OCI-M2 (cell line): ENCODE data around the gene KL.

Experiments used
- DNase-seq: peaks from one replicate; lab custom pipeline; 2025; ENCODE audit not compliant: unreplicated experiment; lab: John Stamatoyannopoulos, UW

The KL gene

GRCh38 chr13:33003458-33004019 lies 12.7 kb upstream of the KL start:
- DNase-seq = no peak

- no peak for DNase-seq
These were observed 11.7 kb upstream of the KL start for GRCh38 chr13:33004511-33004910.

- DNase-seq = no peak
These were observed 10.1 kb upstream of the KL start for GRCh38 chr13:33006134-33006533.

- no peak for DNase-seq
These were observed 9.6 kb upstream of the KL start for GRCh38 chr13:33006638-33007037.

- no peak for DNase-seq
These were observed 9.0 kb upstream of the KL start for GRCh38 chr13:33007237-33007636.

GRCh38 chr13:33007950-33008349 lies 8.3 kb upstream of the KL start:
- no peak for DNase-seq

GRCh38 chr13:33008946-33009722 lies 7.1 kb upstream of the KL start:
- DNase-seq = no peak

- no peak for DNase-seq
These were observed 4.3 kb upstream of the KL start for GRCh38 chr13:33011828-33012470.

GRCh38 chr13:33014291-33014690 lies 1.9 kb upstream of the KL start:
- no peak for DNase-seq

- DNase-seq = no peak
These were observed 968 bp upstream of the KL start for GRCh38 chr13:33015241-33015668.

GRCh38 chr13:33015791-33016323 lies 366 bp upstream of the KL start:
- DNase-seq = no peak

GRCh38 chr13:33017323-33017929 lies 1.2 kb downstream of the KL start:
- DNase-seq = peak; percentile 6

GRCh38 chr13:33018886-33019285 lies 2.7 kb downstream of the KL start:
- no peak for DNase-seq

- DNase-seq = no peak
These were observed 6.8 kb downstream of the KL start for GRCh38 chr13:33022986-33023385.

- DNase-seq = no peak
These were observed 9.1 kb downstream of the KL start for GRCh38 chr13:33025220-33025744.

- no peak for DNase-seq
These were observed 10.4 kb downstream of the KL start for GRCh38 chr13:33026489-33027152.

GRCh38 chr13:33028620-33029019 lies 12.4 kb downstream of the KL start:
- no peak for DNase-seq

- DNase-seq = no peak
These were observed 15.1 kb downstream of the KL start for GRCh38 chr13:33031277-33031676.

- DNase-seq = no peak
These were observed 15.9 kb downstream of the KL start for GRCh38 chr13:33032037-33032625.

GRCh38 chr13:33033051-33033812 lies 17.0 kb downstream of the KL start:
- no peak for DNase-seq
